Measurements from ENCODE around the gene LMAN1L. TPM values are rescaled to one million over a fixed set of nuclear protein-coding genes. Genes with fewer than 3 reads are reported as not detected.
A peak's percentile ranks its signal among the peaks of the same experiment; 100 is the strongest.

LMAN1L gene
- total RNA-seq, 1 donor from 2014 or later, result 2.2 TPM

GRCh38 chr15:74868059-74868458, 55.4 kb downstream of the LMAN1L start:
- intact Hi-C loops (cut with micrococcal nuclease), result no loop called here
- peak overlapping the region; percentile 12 for H3K4me3 Mint-ChIP-seq

DNA sequence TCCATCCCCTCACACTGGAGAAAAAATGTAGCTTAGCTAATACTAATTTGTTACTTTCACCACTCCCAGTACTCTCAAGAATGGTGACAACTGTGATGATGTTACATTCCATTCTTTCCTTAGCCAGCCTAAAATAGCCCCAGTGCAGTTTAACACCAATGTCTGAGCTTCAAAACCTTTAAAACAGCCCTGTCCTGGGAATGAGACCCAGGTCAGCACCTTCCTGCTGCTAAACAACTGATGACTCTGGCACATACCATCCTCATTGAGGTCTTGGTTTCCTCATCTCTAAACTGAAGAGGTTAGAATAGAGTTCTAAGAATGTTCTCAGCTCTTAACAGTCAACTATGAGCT, 56.7 kb downstream of the LMAN1L start:
- Mint-ChIP-seq H3K9me3 (no peaks in the 10 kb centered on the region), H3K36me3 (ENCODE audit: low read depth) (peaks cover 54% of the 10 kb centered on the region), H3K27ac (peak overlapping the region; percentile 92), H3K27me3 (no peaks in the 10 kb centered on the region), H3K4me1 (peaks cover 85% of the 10 kb centered on the region), H3K4me3 (peak overlapping the region; percentile 82)
- intact Hi-C loops (cut with micrococcal nuclease), result no loop called here
- DNase-seq, result no peak
- ATAC-seq (ENCODE audit: low read depth), result no peak
- ChIA-PET POLR2A (interaction anchor here (0.6 to 3.8 kb wide), 16 partner anchors 12 to 173 kb away, joined by 3 to 35 read pairs (median 6); partner anchors contain the start of genes FAM219B, MPI and ULK3), CTCF (interaction anchor here (0.6 to 2.6 kb wide), 6 partner anchors 21 to 83 kb away, joined by 3 to 18 read pairs (median 3); partner anchors contain the start of genes MPI and ULK3)
- TF ChIP-seq, protein P1, sequence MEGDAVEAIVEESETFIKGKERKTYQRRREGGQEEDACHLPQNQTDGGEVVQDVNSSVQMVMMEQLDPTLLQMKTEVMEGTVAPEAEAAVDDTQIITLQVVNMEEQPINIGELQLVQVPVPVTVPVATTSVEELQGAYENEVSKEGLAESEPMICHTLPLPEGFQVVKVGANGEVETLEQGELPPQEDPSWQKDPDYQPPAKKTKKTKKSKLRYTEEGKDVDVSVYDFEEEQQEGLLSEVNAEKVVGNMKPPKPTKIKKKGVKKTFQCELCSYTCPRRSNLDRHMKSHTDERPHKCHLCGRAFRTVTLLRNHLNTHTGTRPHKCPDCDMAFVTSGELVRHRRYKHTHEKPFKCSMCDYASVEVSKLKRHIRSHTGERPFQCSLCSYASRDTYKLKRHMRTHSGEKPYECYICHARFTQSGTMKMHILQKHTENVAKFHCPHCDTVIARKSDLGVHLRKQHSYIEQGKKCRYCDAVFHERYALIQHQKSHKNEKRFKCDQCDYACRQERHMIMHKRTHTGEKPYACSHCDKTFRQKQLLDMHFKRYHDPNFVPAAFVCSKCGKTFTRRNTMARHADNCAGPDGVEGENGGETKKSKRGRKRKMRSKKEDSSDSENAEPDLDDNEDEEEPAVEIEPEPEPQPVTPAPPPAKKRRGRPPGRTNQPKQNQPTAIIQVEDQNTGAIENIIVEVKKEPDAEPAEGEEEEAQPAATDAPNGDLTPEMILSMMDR (IDR thresholded peaks at IDR 0.05), result no peak

More at GRCh38 chr15:74868059-74868458, 55.4 kb downstream of the LMAN1L start:
- ChIA-PET CTCF (interaction anchor here (1.9 kb wide), 1 partner anchor 34 kb away, joined by 8 read pairs; no protein-coding TSS in a partner anchor), POLR2A (interaction anchor here (3.2 to 3.8 kb wide), 2 partner anchors 10 to 38 kb away, joined by 17 to 35 read pairs; partner anchors contain the start of gene FAM219B)
- no peak for DNase-seq
- Mint-ChIP-seq H3K9me3 (no peaks in the 10 kb centered on the region), H3K36me3 (ENCODE audit: low read depth) (peaks cover 58% of the 10 kb centered on the region), H3K27ac (peak overlapping the region; percentile 60), H3K4me1 (peaks cover 86% of the 10 kb centered on the region), H3K27me3 (no peaks in the 10 kb centered on the region)
- no peak for ATAC-seq (ENCODE audit: low read depth)
- TF ChIP-seq, protein P1 (IDR thresholded peaks at IDR 0.05), result no peak

- no peak for DNase-seq
- peak overlapping the region; percentile 82 for H3K4me3 Mint-ChIP-seq
- peak; percentile 26 for ATAC-seq (ENCODE audit: low read depth)
- CTCF ChIA-PET, result interaction anchor here (0.6 to 2.6 kb wide), 10 partner anchors 12 to 234 kb away, joined by 3 to 18 read pairs (median 3); partner anchors contain the start of genes MPI and ULK3
- no peaks in the 10 kb centered on the region for H3K27me3 Mint-ChIP-seq
- TF ChIP-seq, protein P1 (IDR thresholded peaks at IDR 0.05), result no peak
- H3K36me3 Mint-ChIP-seq (ENCODE audit: low read depth), result peaks cover 50% of the 10 kb centered on the region
- POLR2A ChIA-PET, result interaction anchor here (0.6 to 3.8 kb wide), 20 partner anchors 9 to 173 kb away, joined by 3 to 35 read pairs (median 5); partner anchors contain the start of genes COX5A, FAM219B, MPI and ULK3
- peak overlapping the region; percentile 92 for H3K27ac Mint-ChIP-seq
- H3K4me1 Mint-ChIP-seq, result peaks cover 82% of the 10 kb centered on the region
- H3K9me3 Mint-ChIP-seq, result no peaks in the 10 kb centered on the region
- intact Hi-C loops (cut with micrococcal nuclease), result loop anchor here (1.0 kb wide), 1 partner anchor 13 kb away; no protein-coding TSS in a partner anchor
Observed at GRCh38 chr15:74869726-74870407, 57.2 kb downstream of the LMAN1L start.

DNA sequence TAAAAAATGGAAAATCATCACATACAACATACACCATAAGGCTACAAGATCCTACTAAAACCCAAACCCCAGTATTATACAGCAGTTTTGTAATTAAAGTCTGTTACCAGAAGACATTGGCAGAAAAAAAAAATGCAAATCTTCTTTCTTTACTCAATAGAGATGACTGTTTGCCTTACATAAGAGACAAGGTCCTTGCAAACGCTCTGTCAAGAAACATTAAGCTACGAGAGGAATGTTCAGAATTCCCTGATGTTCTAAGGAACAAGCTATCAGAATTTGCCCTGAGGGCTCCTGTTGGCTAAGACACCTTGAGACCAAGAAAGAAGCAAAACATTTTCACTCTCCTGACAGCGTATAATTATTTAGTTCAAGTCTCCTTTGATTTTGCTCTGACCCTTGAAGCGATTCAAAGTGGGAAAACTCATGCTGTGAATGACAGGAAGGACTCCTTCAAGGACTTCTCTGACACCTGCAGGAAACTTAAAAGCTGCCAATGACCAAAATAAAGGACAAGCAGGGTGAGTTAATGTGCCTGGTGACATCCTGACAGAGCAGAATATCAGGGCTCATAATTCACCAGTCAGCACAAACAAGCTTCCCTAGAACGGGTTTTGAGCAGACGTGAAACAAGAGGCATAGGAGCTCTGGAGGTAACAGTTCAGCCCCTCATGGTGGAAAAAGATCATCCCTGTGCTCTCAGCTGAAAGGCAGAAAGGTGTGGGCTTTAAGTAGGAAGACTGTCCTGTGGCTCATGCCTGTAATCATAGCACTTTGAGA, 58.0 kb downstream of the LMAN1L start:
- Mint-ChIP-seq H3K36me3 (ENCODE audit: low read depth) (peaks cover 48% of the 10 kb centered on the region), H3K4me3 (peak overlapping the region; percentile 82), H3K4me1 (peaks cover 76% of the 10 kb centered on the region), H3K27ac (peak overlapping the region; percentile 92), H3K9me3 (no peaks in the 10 kb centered on the region), H3K27me3 (no peaks in the 10 kb centered on the region)
- no peak for DNase-seq
- intact Hi-C loops (cut with micrococcal nuclease), result loop anchor here (1.0 kb wide), 1 partner anchor 13 kb away; no protein-coding TSS in a partner anchor
- ATAC-seq (ENCODE audit: low read depth), result no peak
- ChIA-PET CTCF (interaction anchor here (0.6 to 2.6 kb wide), 10 partner anchors 12 to 235 kb away, joined by 3 to 18 read pairs (median 4); partner anchors contain the start of genes MPI and ULK3), POLR2A (interaction anchor here (0.7 to 3.8 kb wide), 13 partner anchors 10 to 90 kb away, joined by 3 to 35 read pairs (median 7); partner anchors contain the start of genes COX5A, FAM219B, MPI and ULK3)
- TF ChIP-seq, protein P1 (IDR thresholded peaks at IDR 0.05), result no peak

Measured in activated B cell treated with CpG ODN at 0.5 μM for 24 hours (primary cell).